Cardiac fibroblast (primary cell): ENCODE measurements around the gene ARSG.
A peak's percentile ranks its signal among the peaks of the same experiment; 100 is the strongest.

ENCODE experiments used
- DNase-seq, 2 donors: peaks; one replicate each; pipeline versions ENCODE4 v3.0.0 to v3.0.0-alpha.2; 2010; ENCODE audit warnings: low read depth in 2 of 2
- H3K4me3 ChIP-seq, 2 donors: replicated peaks in 1 of 2; 1 replicate in 1 of 2; 2 replicates in 1 of 2; pipeline ENCODE4 v1.5.1; 2011; ENCODE audit warnings: low read depth in 2 of 2, low read length in 2 of 2, mild to moderate bottlenecking in 2 of 2, moderate library complexity in 1 of 2
- TF ChIP-seq, protein P1 (sequence below): IDR thresholded peaks from one replicate; pipeline ENCODE4 v1.5.1; 2011; ENCODE audit warnings: low read depth, mild to moderate bottlenecking, low read length, inconsistent platforms

Gene ARSG

GRCh38 chr17:68455901-68456338 is 164.6 kb downstream of the ARSG start:
- TF ChIP-seq, protein P1, sequence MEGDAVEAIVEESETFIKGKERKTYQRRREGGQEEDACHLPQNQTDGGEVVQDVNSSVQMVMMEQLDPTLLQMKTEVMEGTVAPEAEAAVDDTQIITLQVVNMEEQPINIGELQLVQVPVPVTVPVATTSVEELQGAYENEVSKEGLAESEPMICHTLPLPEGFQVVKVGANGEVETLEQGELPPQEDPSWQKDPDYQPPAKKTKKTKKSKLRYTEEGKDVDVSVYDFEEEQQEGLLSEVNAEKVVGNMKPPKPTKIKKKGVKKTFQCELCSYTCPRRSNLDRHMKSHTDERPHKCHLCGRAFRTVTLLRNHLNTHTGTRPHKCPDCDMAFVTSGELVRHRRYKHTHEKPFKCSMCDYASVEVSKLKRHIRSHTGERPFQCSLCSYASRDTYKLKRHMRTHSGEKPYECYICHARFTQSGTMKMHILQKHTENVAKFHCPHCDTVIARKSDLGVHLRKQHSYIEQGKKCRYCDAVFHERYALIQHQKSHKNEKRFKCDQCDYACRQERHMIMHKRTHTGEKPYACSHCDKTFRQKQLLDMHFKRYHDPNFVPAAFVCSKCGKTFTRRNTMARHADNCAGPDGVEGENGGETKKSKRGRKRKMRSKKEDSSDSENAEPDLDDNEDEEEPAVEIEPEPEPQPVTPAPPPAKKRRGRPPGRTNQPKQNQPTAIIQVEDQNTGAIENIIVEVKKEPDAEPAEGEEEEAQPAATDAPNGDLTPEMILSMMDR = no peak
- peak overlapping the region; percentile 87 to 90 for H3K4me3 ChIP-seq
- peak; percentile 91 to 94 for DNase-seq

GRCh38 chr17:68456339-68457167 is 165.3 kb downstream of the ARSG start:
- TF ChIP-seq, protein P1 = no peak
- DNase-seq = peak; percentile 91 to 96
- H3K4me3 ChIP-seq = peak overlapping the region; percentile 87 to 90

GRCh38 chr17:68457168-68457538 is 165.9 kb downstream of the ARSG start, which contains the start of gene WIPI1:
TSS of gene WIPI1 (minus strand) at chr17:68457496. CDS start at chr17:68457421, 75 bp downstream.
- peak within 1 kb of the TSS; percentile 87 to 90 for H3K4me3 ChIP-seq
- TF ChIP-seq, protein P1 = no peak
- DNase-seq = no peak

DNA sequence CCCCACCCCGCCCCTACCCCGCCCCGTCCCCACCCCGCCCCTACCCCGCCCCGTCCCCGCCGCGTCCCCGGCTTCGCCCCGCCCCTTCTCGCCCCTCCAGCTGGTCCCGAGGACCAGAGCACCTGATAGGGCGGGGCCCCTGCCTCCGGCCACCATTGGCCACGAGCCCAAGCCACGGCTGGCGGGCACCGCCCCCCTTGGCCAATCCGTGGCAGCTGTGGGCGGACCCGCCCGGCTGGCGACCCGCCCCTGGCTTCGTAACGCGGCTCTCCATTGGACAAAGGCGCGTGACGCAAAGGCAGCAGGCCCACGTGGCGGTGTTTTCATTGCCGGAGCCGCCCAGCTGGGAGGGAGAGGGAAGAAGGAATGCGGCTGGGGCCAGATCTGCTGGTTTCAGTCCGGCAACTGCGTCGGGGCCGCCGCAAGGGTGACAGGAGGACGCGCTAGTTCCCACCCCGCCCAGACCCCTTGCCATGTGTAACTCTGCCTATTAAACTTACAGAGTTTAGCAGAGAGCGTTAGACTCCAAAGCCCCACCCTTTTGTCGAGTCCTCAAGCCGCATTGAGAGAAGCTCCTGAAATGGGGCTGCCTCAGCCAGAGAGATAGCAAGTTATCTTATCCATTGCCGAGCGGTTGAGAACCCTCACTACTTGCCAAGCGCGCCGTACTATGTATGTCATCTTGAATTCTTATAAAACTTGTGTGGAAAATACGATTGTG is 166.4 kb downstream of the ARSG start:
- TF ChIP-seq, protein P1 = no peak
- peak; percentile 98 to 99 for DNase-seq
- peak overlapping the region; percentile 56 to 87 for H3K4me3 ChIP-seq

DNA sequence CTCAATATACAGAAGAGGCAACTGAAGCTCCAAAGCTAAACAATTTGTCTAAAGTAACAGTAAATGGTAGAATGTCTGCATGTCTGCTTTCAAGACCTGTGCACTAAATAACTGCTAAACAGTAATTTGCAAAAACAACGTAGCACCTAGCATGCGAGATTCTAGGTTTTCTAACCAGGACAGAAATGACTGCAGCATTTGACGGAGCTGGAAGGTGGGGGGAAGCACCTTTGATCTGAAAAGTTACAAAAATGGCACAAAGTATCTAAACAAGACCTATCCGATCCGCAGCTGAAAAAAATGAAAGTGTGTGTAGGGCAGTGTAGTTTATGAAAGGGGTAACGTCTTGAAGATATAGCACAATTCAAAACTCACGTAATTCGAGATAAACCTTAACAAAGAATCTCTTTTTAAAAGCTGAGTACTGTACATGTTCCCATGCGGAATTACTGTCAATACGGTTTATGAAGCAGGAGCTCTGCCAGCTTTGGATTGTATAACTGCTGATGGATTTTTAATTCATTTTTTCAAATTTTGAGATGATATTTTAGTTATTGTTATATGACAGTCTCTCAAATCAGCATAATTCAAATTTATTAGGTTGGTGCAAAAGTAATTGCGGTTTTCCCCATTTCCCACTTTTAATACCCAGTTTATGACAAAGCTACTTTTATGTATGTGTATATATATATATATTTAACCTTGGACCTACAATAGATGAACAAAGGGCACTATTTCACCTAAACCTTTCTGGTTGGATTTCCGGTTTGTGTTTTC is 167.2 kb downstream of the ARSG start:
- peak overlapping the region; percentile 56 to 63 for H3K4me3 ChIP-seq
- TF ChIP-seq, protein P1 = no peak
- DNase-seq = no peak

- TF ChIP-seq, protein P1 = no peak
- no peak overlapping the region for H3K4me3 ChIP-seq
- DNase-seq = no peak
Observed at GRCh38 chr17:68459037-68459639, 167.8 kb downstream of the ARSG start.
